GM18498 (cell line): Measurements from ENCODE around the gene MTHFD1.

Experiments used
- ATAC-seq: cut with Tn5 transposase; IDR thresholded peaks from one replicate; pipeline ENCODE4 v1.9.1; 2021; ENCODE audit warnings: mild to moderate bottlenecking, moderate library complexity; ENCODE audit not compliant: unreplicated experiment

MTHFD1 gene

GRCh38 chr14:64405295-64405694 lies 17.1 kb downstream of the MTHFD1 start:
- no peak for ATAC-seq

- ATAC-seq = no peak
Measured at GRCh38 chr14:64407329-64407728, 19.2 kb downstream of the MTHFD1 start.

GRCh38 chr14:64409126-64409920 lies 21.2 kb downstream of the MTHFD1 start:
- no peak for ATAC-seq

- no peak for ATAC-seq
Measured at GRCh38 chr14:64410084-64410774, 22.1 kb downstream of the MTHFD1 start.

- ATAC-seq = no peak
Measured at GRCh38 chr14:64411001-64411400, 22.8 kb downstream of the MTHFD1 start.

GRCh38 chr14:64412237-64412636 lies 24.1 kb downstream of the MTHFD1 start:
- ATAC-seq = no peak

- no peak for ATAC-seq
Measured at GRCh38 chr14:64416348-64416932, 28.3 kb downstream of the MTHFD1 start.

GRCh38 chr14:64417055-64417770 lies 29.1 kb downstream of the MTHFD1 start:
- no peak for ATAC-seq

- no peak for ATAC-seq
Measured at GRCh38 chr14:64417771-64418125, 29.6 kb downstream of the MTHFD1 start.

- ATAC-seq = no peak
Measured at GRCh38 chr14:64419003-64419402, 30.9 kb downstream of the MTHFD1 start.

GRCh38 chr14:64421166-64421565 lies 33.0 kb downstream of the MTHFD1 start:
- no peak for ATAC-seq

GRCh38 chr14:64422005-64422404 lies 33.9 kb downstream of the MTHFD1 start:
- no peak for ATAC-seq

- ATAC-seq = no peak
Measured at GRCh38 chr14:64422756-64423155, 34.6 kb downstream of the MTHFD1 start.

GRCh38 chr14:64423987-64424386 lies 35.8 kb downstream of the MTHFD1 start:
- no peak for ATAC-seq

GRCh38 chr14:64434528-64434927 lies 46.4 kb downstream of the MTHFD1 start:
- no peak for ATAC-seq

- no peak for ATAC-seq
Measured at GRCh38 chr14:64438181-64438841, 50.2 kb downstream of the MTHFD1 start.

GRCh38 chr14:64439141-64439540 lies 51.0 kb downstream of the MTHFD1 start:
- ATAC-seq = no peak

- no peak for ATAC-seq
Measured at GRCh38 chr14:64440494-64440893, 52.3 kb downstream of the MTHFD1 start.

GRCh38 chr14:64442300-64442988 lies 54.3 kb downstream of the MTHFD1 start:
- no peak for ATAC-seq

GRCh38 chr14:64444140-64444539 lies 56.0 kb downstream of the MTHFD1 start:
- ATAC-seq = no peak
